ENCODE data around the gene AATK.

The AATK gene

GRCh38 chr17:81179861-81180260 is 13.8 kb upstream of the AATK start:
- no peak for DNase-seq

GRCh38 chr17:81179220-81179619 is 13.2 kb upstream of the AATK start:
- DNase-seq, result no peak

GRCh38 chr17:81178136-81179091 is 12.4 kb upstream of the AATK start:
- no peak for DNase-seq

- DNase-seq, result no peak
Measured at GRCh38 chr17:81176666-81177065, 10.6 kb upstream of the AATK start.

GRCh38 chr17:81173762-81174155 is 7.7 kb upstream of the AATK start:
- DNase-seq, result no peak

GRCh38 chr17:81173052-81173761 is 7.2 kb upstream of the AATK start:
- no peak for DNase-seq

- DNase-seq, result no peak
Measured at GRCh38 chr17:81171941-81172340, 5.9 kb upstream of the AATK start.

GRCh38 chr17:81170727-81171494 is 4.9 kb upstream of the AATK start:
- DNase-seq, result no peak

- DNase-seq, result no peak
Measured at GRCh38 chr17:81169870-81170309, 3.9 kb upstream of the AATK start.

GRCh38 chr17:81167638-81168037 is 1.6 kb upstream of the AATK start:
- no peak for DNase-seq

GRCh38 chr17:81167194-81167524 is 1.1 kb upstream of the AATK start:
- no peak for DNase-seq

GRCh38 chr17:81165246-81166032 is 582 bp downstream of the AATK start, which contains the start of gene PVALEF:
Gene PVALEF, plus strand, starts transcription at chr17:81165507. Its CDS starts 15,720 bp downstream, at chr17:81181227.
- DNase-seq, result peak; percentile 82

- peak; percentile 80 for DNase-seq
Measured at GRCh38 chr17:81164371-81165245, 1.4 kb downstream of the AATK start.

- no peak for DNase-seq
Measured at GRCh38 chr17:81163703-81164370, 2.2 kb downstream of the AATK start.

- no peak for DNase-seq
Measured at GRCh38 chr17:81163051-81163695, 2.8 kb downstream of the AATK start.

- DNase-seq, result no peak
Measured at GRCh38 chr17:81162491-81162890, 3.5 kb downstream of the AATK start.

GRCh38 chr17:81161972-81162371 is 4.0 kb downstream of the AATK start:
- DNase-seq, result no peak

- no peak for DNase-seq
Measured at GRCh38 chr17:81161536-81161935, 4.5 kb downstream of the AATK start.

GRCh38 chr17:81160747-81161453 is 5.1 kb downstream of the AATK start:
- DNase-seq, result no peak

- DNase-seq, result peak; percentile 50
Measured at GRCh38 chr17:81160306-81160705, 5.7 kb downstream of the AATK start.
